HEK293T (cell line): ENCODE data around the gene ZBTB34.

Experiments used
- CTCF ChIA-PET: fragments of 350-600 bp; formaldehyde crosslinking; extraction: SDS; loops from one replicate; lab custom pipeline; 2021; ENCODE audit warnings: antibody characterized with exemption, inconsistent platforms; lab: Yijun Ruan, JAX
- POLR2A ChIA-PET: fragments of 350-600 bp; formaldehyde crosslinking; extraction: SDS; loops from one replicate; lab custom pipeline; 2020; ENCODE audit warnings: antibody characterized with exemption, inconsistent platforms; lab: Yijun Ruan, JAX
- DNase-seq: peaks from one replicate; pipeline ENCODE4 v3.0.0; 2012; ENCODE audit warnings: mixed read lengths; ENCODE audit errors: extremely low spot score
- ARNT ChIP-seq: fragments of 450-650 bp; IDR thresholded peaks from 2 replicates; pipeline ENCODE4 v1.6.1; 2017; ENCODE audit warnings: mild to moderate bottlenecking
- BHLHE40 ChIP-seq: fragments of 450-650 bp; IDR thresholded peaks from 2 replicates; pipeline ENCODE4 v1.6.1; 2016; ENCODE audit warnings: mild to moderate bottlenecking, moderate library complexity, borderline replicate concordance
- CTBP1 ChIP-seq: fragments of 450-650 bp; IDR thresholded peaks from 2 replicates; pipeline ENCODE4 v1.6.1; 2016; ENCODE audit warnings: borderline replicate concordance
- ELF4 ChIP-seq: fragments of 450-650 bp; IDR thresholded peaks from 2 replicates; pipeline ENCODE4 v1.6.1; 2017; ENCODE audit warnings: antibody characterized with exemption
- FOXA1 ChIP-seq: fragments of 450-650 bp; IDR thresholded peaks from 2 replicates; pipeline ENCODE4 v1.6.1; 2016; ENCODE audit warnings: mild to moderate bottlenecking
- FOXK2 ChIP-seq: fragments of 450-650 bp; IDR thresholded peaks from 2 replicates; pipeline ENCODE4 v1.6.1; 2016; ENCODE audit warnings: mild to moderate bottlenecking
- FOXM1 ChIP-seq: fragments of 450-650 bp; IDR thresholded peaks from 2 replicates; pipeline ENCODE4 v1.6.1; 2017; ENCODE audit warnings: mild to moderate bottlenecking, borderline replicate concordance
- HDGF ChIP-seq: fragments of 450-650 bp; IDR thresholded peaks from 2 replicates; pipeline ENCODE4 v1.6.1; 2017; ENCODE audit warnings: antibody characterized with exemption, borderline replicate concordance
- L3MBTL2 ChIP-seq: fragments of 450-650 bp; conservative IDR thresholded peaks from 2 replicates; pipeline ENCODE4 v1.6.1; 2016; ENCODE audit warnings: mild to moderate bottlenecking
- LEF1 ChIP-seq: fragments of 450-650 bp; IDR thresholded peaks from 2 replicates; pipeline ENCODE4 v1.6.1; 2017; ENCODE audit warnings: mild to moderate bottlenecking, borderline replicate concordance
- NFRKB ChIP-seq: fragments of 450-650 bp; IDR thresholded peaks from 2 replicates; pipeline ENCODE4 v1.6.1; 2016; ENCODE audit warnings: mild to moderate bottlenecking, moderate library complexity
- SP1 ChIP-seq: fragments of 450-650 bp; IDR thresholded peaks from 2 replicates; pipeline ENCODE4 v1.6.1; 2017
- SUZ12 ChIP-seq: fragments of 450-650 bp; IDR thresholded peaks from 2 replicates; pipeline ENCODE4 v1.6.1; 2016; ENCODE audit warnings: mild to moderate bottlenecking
- TARDBP ChIP-seq: fragments of 450-650 bp; IDR thresholded peaks from 2 replicates; pipeline ENCODE4 v1.6.1; 2016
- ZNF384 ChIP-seq: fragments of 450-650 bp; IDR thresholded peaks from 2 replicates; pipeline ENCODE4 v1.6.1; 2016
- TF ChIP-seq, protein P1 (sequence below): fragments of 450-650 bp; IDR thresholded peaks from 2 replicates; pipeline ENCODE4 v1.6.1; 2016

The ZBTB34 gene

DNA sequence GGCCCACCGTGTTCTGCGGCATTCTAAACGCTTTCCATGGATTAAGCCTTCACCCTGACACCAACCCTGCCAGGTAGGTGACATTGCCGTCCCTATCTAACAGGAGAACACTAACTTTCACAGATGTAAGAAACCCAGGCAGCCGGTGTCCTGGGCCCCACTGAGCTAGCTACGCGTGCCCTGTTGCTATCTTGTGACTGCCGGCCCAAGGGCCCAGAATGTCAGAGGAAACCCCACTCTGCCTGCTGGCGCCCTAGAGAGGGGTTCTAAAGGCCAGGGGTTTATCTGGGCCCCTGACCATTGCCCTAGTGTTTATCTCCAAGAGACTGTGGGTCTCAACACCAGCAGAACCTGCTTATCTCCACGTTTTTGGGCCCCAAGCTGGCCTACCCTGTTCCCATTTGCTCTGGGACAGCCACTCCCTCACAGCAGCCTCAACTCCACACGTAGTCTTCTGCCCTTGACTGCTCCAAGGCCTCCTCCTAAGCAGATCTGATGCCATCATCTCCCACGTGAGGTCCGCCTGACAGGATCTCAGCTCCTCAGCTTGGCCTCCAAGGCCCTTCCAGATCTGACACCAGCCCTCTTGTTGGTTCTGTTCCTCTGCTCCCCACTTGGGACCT is 18.1 kb upstream of the ZBTB34 start:
- TF ChIP-seq CTBP1 (no peak), FOXM1 (no peak), BHLHE40 (no peak)
- CTCF ChIA-PET: interaction anchor here (0.6 kb wide), 1 partner anchor 15 kb away, joined by 3 read pairs; no protein-coding TSS in a partner anchor
- POLR2A ChIA-PET: interaction anchor here (1.1 kb wide), 1 partner anchor 37 kb away, joined by 4 read pairs; the partner anchor contains the start of gene ZBTB43
- no peak for DNase-seq

DNA sequence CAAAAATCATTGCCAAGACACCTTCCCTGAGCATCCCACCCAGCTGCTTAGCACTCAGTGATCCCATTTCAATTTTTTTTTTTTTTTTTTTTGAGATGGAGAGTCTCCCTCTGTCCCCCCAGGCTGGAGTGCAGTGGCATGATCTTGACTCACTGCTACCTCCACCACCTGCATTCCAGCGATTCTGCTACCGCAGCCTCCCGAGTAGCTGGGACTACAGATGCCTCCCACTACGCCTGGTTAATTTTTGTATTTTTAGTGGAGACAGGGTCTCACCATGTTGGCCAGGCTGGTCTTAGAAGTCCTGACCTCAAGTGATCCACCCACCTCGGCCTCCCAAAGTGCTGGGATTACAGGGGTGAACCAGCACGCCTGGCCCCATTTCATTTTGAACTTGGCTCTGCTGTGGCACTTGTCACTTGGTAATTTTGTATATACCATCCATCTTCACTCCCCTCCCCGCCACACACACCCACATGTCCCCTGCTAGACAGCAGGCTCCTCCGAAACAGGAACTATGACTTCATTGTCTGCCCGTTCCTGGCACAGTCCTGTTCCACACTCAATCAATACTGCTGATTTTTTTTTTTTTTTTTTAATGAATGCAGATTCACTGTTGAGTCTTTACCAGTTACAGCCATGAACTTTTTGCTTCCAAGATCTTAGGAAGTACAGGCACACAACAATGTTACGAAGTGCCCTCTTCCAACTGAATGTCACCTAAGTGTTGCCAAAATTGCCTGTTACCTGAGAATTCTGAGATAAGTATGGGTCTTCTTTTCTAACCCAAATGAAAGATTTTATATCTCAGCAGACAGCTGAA is 17.3 kb upstream of the ZBTB34 start:
- DNase-seq: no peak
- ChIA-PET CTCF (interaction anchor here (0.6 kb wide), 1 partner anchor 16 kb away, joined by 3 read pairs; no protein-coding TSS in a partner anchor), POLR2A (no interaction called here)
- TF ChIP-seq BHLHE40: no peak
- TF ChIP-seq L3MBTL2: no peak
- TF ChIP-seq NFRKB: no peak
- TF ChIP-seq FOXM1: no peak
- no peak for TF ChIP-seq ELF4
- no peak for TF ChIP-seq TARDBP
- TF ChIP-seq FOXA1: no peak

- no peak for DNase-seq
- CTCF ChIA-PET: no interaction called here
- TF ChIP-seq HDGF: no peak
- no peak for TF ChIP-seq CTBP1
- no peak for TF ChIP-seq L3MBTL2
- TF ChIP-seq NFRKB: no peak
- TF ChIP-seq, protein P1, sequence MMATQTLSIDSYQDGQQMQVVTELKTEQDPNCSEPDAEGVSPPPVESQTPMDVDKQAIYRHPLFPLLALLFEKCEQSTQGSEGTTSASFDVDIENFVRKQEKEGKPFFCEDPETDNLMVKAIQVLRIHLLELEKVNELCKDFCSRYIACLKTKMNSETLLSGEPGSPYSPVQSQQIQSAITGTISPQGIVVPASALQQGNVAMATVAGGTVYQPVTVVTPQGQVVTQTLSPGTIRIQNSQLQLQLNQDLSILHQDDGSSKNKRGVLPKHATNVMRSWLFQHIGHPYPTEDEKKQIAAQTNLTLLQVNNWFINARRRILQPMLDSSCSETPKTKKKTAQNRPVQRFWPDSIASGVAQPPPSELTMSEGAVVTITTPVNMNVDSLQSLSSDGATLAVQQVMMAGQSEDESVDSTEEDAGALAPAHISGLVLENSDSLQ: no peak
- no peak for TF ChIP-seq FOXK2
- no peak for TF ChIP-seq SUZ12
- no peak for TF ChIP-seq TARDBP
- TF ChIP-seq LEF1: no peak
- no peak for TF ChIP-seq ZNF384
- TF ChIP-seq BHLHE40: no peak
- no peak for TF ChIP-seq ELF4
- no peak for TF ChIP-seq SP1
- TF ChIP-seq FOXA1: no peak
- TF ChIP-seq FOXM1: no peak
- no peak for TF ChIP-seq ARNT
- POLR2A ChIA-PET: no interaction called here
These were observed 16.4 kb upstream of the ZBTB34 start for GRCh38 chr9:126844085-126844484.

DNA sequence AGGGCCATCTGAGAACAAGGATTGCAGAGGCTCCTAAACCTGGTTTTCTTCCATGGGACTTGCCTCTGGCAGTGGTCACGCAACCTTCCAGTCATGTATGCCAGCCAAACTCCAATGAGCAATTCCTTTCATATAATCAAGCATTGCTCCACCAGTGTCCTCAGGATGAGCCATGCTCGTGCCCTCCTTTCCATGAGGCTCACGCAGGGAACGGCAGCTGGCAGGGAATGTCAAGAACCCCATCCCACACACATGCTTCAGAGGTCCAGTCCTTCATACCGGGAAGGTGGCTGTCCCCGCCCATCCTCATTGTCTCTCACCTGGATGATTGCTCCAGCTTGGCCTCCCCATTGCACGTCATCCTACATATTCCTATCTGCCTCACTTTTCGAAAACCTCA is 13.4 kb upstream of the ZBTB34 start:
- no peak for TF ChIP-seq NFRKB
- no peak for TF ChIP-seq HDGF
- TF ChIP-seq L3MBTL2: no peak
- no peak for TF ChIP-seq BHLHE40
- TF ChIP-seq SUZ12: no peak
- DNase-seq: no peak
- POLR2A ChIA-PET: no interaction called here
- CTCF ChIA-PET: no interaction called here

DNA sequence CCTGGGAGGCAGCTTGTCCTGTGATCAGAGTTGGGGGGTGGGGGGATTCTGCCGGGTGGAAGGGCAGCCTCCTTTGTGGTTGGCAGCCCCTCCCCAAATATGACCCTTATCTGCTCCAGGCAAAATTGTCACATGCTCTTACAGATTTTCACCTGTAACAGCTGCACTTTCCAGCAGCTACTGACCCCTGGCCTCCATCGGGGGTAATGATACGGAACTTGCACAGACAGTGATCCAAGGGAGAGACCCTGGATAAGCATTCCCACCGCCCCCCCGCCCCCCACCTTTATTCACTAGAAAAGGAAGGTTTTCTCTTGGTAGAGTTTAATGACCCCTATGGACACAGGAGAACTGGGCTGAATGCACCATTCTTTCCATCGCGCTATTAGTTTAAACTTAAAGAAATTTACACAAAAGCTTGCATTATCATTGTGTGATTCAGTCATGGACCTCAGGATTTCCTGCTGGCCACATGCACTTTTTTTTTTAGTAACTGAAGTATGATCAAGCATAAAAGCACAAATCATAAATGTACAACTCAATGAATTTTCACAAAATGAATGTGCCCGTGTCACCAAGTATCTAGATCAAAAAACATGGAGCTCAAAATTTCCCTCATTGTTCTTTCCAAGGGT is 10.7 kb upstream of the ZBTB34 start:
- TF ChIP-seq ELF4 (no peak), BHLHE40 (no peak), SP1 (no peak)
- ChIA-PET POLR2A (interaction anchor here (1.0 kb wide), 1 partner anchor 9 kb away, joined by 4 read pairs; no protein-coding TSS in a partner anchor), CTCF (interaction anchor here (0.8 to 1.1 kb wide), 2 partner anchors 8 to 11 kb away, joined by 3 read pairs; no protein-coding TSS in a partner anchor)
- DNase-seq: no peak

DNA sequence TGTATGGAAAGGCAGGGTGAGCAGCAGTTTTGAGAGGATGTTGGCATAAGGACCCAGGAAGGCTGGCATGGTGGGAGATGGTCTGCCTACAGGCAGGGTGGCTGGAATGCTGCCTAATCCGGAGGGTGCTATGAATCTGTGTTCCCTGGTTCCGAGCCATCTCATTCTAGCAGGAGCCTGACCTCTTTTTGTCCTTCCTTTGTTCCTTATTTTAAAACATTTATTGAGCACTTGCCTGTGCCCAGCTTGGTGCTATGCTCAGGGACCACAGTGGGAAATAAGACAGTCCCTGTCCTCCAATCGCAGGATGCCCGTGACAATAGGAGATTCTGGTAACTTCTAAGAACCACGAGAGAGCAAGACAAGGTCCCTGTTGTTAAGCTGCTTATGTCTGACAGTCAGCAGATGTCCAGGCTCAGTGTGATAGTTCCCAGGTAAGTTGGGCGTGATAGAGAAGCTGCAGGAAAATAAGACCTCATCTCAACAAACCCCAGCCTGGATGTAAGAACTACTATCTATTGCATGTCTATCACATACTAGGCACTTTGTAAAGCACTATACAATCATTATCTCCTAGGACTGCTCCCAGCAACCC is 9.1 kb upstream of the ZBTB34 start:
- TF ChIP-seq FOXM1: no peak
- TF ChIP-seq CTBP1: no peak
- TF ChIP-seq SP1: no peak
- TF ChIP-seq ZNF384: no peak
- TF ChIP-seq HDGF: no peak
- no peak for TF ChIP-seq L3MBTL2
- no peak for TF ChIP-seq ARNT
- no peak for TF ChIP-seq ELF4
- TF ChIP-seq FOXK2: no peak
- no peak for TF ChIP-seq TARDBP
- TF ChIP-seq, protein P1: no peak
- no peak for TF ChIP-seq NFRKB
- TF ChIP-seq LEF1: no peak
- no peak for TF ChIP-seq BHLHE40
- POLR2A ChIA-PET: no interaction called here
- DNase-seq: no peak
- CTCF ChIA-PET: no interaction called here
